ENCODE data around the gene FABP1. TPM values are rescaled to one million over a fixed set of nuclear protein-coding genes. Genes with fewer than 3 reads are reported as not detected.

Gene FABP1
- total RNA-seq, 1 donor, result not detected

DNA sequence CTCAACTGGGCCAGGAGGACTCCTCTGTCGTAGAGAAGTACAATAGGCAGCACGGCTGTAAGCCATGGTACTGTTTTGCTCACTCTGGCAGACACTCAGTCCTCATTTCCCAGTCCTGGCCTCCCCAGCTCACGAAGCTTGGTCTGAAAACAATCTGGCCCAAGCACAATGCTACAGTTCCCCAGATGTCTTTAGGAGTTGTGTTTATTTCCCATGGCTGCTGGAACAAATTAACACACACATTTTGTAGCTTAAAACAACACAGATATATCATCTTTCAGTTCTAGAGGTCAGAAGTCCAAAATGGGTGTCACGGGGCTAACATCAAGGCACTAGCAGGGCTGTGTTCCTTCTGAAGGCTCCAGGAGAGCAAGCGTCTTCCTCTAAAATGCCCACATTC, 13.0 kb downstream of the FABP1 start:
- no peak overlapping the region for H3K4me2 ChIP-seq (ENCODE audit: insufficient read depth, low read length)
- H4K20me1 ChIP-seq (ENCODE audit: insufficient read depth, low read length), result no peaks in the 10 kb centered on the region
- no peaks in the 10 kb centered on the region for H3K79me2 ChIP-seq (ENCODE audit: insufficient read depth, low read length)
- no peak for DNase-seq (ENCODE audit: insufficient read length, low spot score, missing footprints)
- no peak overlapping the region for H2AFZ ChIP-seq (ENCODE audit: low read length)
- TF ChIP-seq, protein P1, sequence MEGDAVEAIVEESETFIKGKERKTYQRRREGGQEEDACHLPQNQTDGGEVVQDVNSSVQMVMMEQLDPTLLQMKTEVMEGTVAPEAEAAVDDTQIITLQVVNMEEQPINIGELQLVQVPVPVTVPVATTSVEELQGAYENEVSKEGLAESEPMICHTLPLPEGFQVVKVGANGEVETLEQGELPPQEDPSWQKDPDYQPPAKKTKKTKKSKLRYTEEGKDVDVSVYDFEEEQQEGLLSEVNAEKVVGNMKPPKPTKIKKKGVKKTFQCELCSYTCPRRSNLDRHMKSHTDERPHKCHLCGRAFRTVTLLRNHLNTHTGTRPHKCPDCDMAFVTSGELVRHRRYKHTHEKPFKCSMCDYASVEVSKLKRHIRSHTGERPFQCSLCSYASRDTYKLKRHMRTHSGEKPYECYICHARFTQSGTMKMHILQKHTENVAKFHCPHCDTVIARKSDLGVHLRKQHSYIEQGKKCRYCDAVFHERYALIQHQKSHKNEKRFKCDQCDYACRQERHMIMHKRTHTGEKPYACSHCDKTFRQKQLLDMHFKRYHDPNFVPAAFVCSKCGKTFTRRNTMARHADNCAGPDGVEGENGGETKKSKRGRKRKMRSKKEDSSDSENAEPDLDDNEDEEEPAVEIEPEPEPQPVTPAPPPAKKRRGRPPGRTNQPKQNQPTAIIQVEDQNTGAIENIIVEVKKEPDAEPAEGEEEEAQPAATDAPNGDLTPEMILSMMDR (IDR thresholded peaks at IDR 0.05; ENCODE audit: extremely low read depth, low read depth, low read length), result no peak
- H3K27me3 ChIP-seq (ENCODE audit: insufficient read depth, low read length), result peaks cover 11% of the 10 kb centered on the region
- H3K9me3 ChIP-seq (ENCODE audit: low read depth, low read length), result no peaks in the 10 kb centered on the region
- no peaks in the 10 kb centered on the region for H3K4me1 ChIP-seq (ENCODE audit: insufficient read depth, low read length)
- H3K27ac ChIP-seq (ENCODE audit: low read depth, low read length), result no peak overlapping the region
- H3K36me3 ChIP-seq (ENCODE audit: insufficient read depth, low read length), result no peaks in the 10 kb centered on the region
- H3K4me3 ChIP-seq (ENCODE audit: insufficient read depth, low read length), result no peak overlapping the region

DNA sequence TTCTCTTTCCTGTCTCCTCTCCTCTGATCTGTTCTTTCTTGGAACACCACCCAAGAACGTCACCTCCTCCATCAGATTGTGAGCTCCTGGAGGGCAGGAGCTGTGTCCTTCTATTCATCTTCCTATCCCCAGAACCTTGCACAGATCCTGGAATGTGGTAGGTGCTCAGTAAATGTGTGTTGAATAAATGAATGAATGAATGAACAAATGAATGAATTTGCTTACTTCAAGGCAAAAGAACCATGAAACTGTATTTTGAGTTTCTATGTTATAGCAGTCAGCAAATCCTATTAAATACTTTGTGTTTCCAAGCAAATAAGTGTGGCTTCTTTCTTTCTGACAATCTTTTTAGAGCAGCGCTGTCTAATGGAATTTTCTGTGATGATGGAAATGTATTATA, 14.8 kb downstream of the FABP1 start:
- TF ChIP-seq, protein P1 (IDR thresholded peaks at IDR 0.05; ENCODE audit: extremely low read depth, low read depth, low read length), result no peak
- H3K4me2 ChIP-seq (ENCODE audit: insufficient read depth, low read length), result no peak overlapping the region
- DNase-seq (ENCODE audit: insufficient read length, low spot score, missing footprints), result no peak
- H3K4me1 ChIP-seq (ENCODE audit: insufficient read depth, low read length), result no peaks in the 10 kb centered on the region
- no peak overlapping the region for H2AFZ ChIP-seq (ENCODE audit: low read length)
- no peaks in the 10 kb centered on the region for H3K36me3 ChIP-seq (ENCODE audit: insufficient read depth, low read length)
- no peaks in the 10 kb centered on the region for H3K79me2 ChIP-seq (ENCODE audit: insufficient read depth, low read length)
- H3K4me3 ChIP-seq (ENCODE audit: insufficient read depth, low read length), result no peak overlapping the region
- H4K20me1 ChIP-seq (ENCODE audit: insufficient read depth, low read length), result no peaks in the 10 kb centered on the region
- H3K27ac ChIP-seq (ENCODE audit: low read depth, low read length), result no peak overlapping the region
- peaks cover 3% of the 10 kb centered on the region for H3K27me3 ChIP-seq (ENCODE audit: insufficient read depth, low read length)
- no peaks in the 10 kb centered on the region for H3K9me3 ChIP-seq (ENCODE audit: low read depth, low read length)

DNA sequence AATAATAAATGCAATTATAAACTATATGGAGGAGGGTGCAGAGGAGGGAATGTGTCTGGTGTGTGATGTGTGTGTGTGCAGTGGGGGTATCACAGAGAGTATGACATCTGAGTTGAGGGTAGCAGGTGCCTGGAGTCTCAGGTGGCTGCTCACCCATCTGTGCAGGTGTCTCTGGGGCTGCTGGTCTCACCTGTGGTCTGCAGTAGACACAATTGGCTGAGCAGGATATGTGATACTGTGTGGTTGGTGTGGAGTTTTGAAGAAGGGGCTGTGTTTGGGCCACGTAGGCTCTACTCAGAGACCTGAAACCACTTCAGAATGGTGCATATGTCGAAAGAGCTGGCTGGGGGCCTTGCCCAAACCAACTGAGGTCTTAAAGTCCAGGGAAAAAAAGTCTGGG, 17.0 kb downstream of the FABP1 start:
- DNase-seq (ENCODE audit: insufficient read length, low spot score, missing footprints), result no peak
- Histone ChIP-seq H3K79me2 (ENCODE audit: insufficient read depth, low read length) (no peaks in the 10 kb centered on the region), H3K4me2 (ENCODE audit: insufficient read depth, low read length) (no peak overlapping the region), H3K36me3 (ENCODE audit: insufficient read depth, low read length) (no peaks in the 10 kb centered on the region), H2AFZ (ENCODE audit: low read length) (no peak overlapping the region), H3K27ac (ENCODE audit: low read depth, low read length) (no peak overlapping the region), H4K20me1 (ENCODE audit: insufficient read depth, low read length) (no peaks in the 10 kb centered on the region), H3K9me3 (ENCODE audit: low read depth, low read length) (no peaks in the 10 kb centered on the region), H3K4me1 (ENCODE audit: insufficient read depth, low read length) (no peaks in the 10 kb centered on the region), H3K27me3 (ENCODE audit: insufficient read depth, low read length) (no peaks in the 10 kb centered on the region), H3K4me3 (ENCODE audit: insufficient read depth, low read length) (no peak overlapping the region)
- TF ChIP-seq, protein P1 (IDR thresholded peaks at IDR 0.05; ENCODE audit: extremely low read depth, low read depth, low read length), result no peak

DNA sequence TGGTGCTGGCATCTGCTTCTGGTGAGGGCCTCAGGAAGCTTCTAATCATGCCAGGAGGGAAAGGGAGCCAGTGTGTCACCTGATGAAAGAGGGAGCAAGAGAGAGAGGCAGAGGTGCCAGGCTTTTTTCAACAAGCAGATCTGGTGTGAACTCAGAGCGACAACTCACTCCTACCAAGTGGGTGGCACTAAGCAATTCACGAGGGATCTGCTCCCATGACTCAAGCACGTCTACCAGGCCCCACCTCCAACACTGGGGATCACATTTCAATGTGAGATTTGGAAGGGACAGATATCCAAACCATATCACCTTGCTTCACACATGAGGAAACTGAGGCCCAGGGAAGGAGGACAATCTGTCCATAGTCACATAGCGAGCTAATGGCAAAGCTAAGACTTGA, 19.1 kb downstream of the FABP1 start:
- Histone ChIP-seq H3K4me3 (ENCODE audit: insufficient read depth, low read length) (no peak overlapping the region), H4K20me1 (ENCODE audit: insufficient read depth, low read length) (no peaks in the 10 kb centered on the region), H3K4me1 (ENCODE audit: insufficient read depth, low read length) (no peaks in the 10 kb centered on the region), H3K27ac (ENCODE audit: low read depth, low read length) (no peak overlapping the region), H3K27me3 (ENCODE audit: insufficient read depth, low read length) (no peaks in the 10 kb centered on the region), H3K4me2 (ENCODE audit: insufficient read depth, low read length) (no peak overlapping the region), H3K79me2 (ENCODE audit: insufficient read depth, low read length) (no peaks in the 10 kb centered on the region), H2AFZ (ENCODE audit: low read length) (no peak overlapping the region), H3K9me3 (ENCODE audit: low read depth, low read length) (no peaks in the 10 kb centered on the region), H3K36me3 (ENCODE audit: insufficient read depth, low read length) (no peaks in the 10 kb centered on the region)
- TF ChIP-seq, protein P1 (IDR thresholded peaks at IDR 0.05; ENCODE audit: extremely low read depth, low read depth, low read length), result no peak
- DNase-seq (ENCODE audit: insufficient read length, low spot score, missing footprints), result no peak
